Natural killer cell (primary cell): ENCODE measurements around the gene DIO3. TPM values are rescaled to one million over a fixed set of nuclear protein-coding genes. Genes with fewer than 3 reads are reported as not detected.

ENCODE experiments used
- ATAC-seq, 3 donors: fragments of 150-1000 bp in 2 of 3; fragments of 200-7000 bp in 1 of 3; cut with Tn5 transposase; 1 replicate in 1 of 3; 2 replicates in 2 of 3; pipeline ENCODE4 v1.10.0; 2021; ENCODE audit warnings: mild to moderate bottlenecking in 2 of 3, moderate library complexity in 2 of 3
- DNase-seq, 2 donors: peaks; one replicate each; pipeline versions ENCODE4 v3.0.0 to v3.0.0-alpha.2; 2013 to 2021; ENCODE audit warnings: mixed read lengths in 1 of 2
- H3K27ac ChIP-seq: one replicate; pipeline ENCODE4 v1.5.1; 2013; ENCODE audit warnings: mild to moderate bottlenecking, low read length
- H3K27me3 ChIP-seq: one replicate; pipeline ENCODE4 v1.6.1; 2013; ENCODE audit warnings: low read length; ENCODE audit not compliant: control insufficient read depth, insufficient read depth
- H3K36me3 ChIP-seq: one replicate; pipeline ENCODE4 v1.6.1; 2013; ENCODE audit warnings: low read length; ENCODE audit not compliant: control insufficient read depth, insufficient read depth
- H3K4me1 ChIP-seq: one replicate; pipeline ENCODE4 v1.6.1; 2013; ENCODE audit warnings: low read length; ENCODE audit not compliant: control insufficient read depth, insufficient read depth
- H3K4me3 ChIP-seq: one replicate; pipeline ENCODE4 v1.5.1; 2013; ENCODE audit warnings: low read length
- H3K9me3 ChIP-seq: one replicate; pipeline ENCODE4 v1.6.1; 2013; ENCODE audit warnings: low read length; ENCODE audit not compliant: control insufficient read depth, insufficient read depth
- H3K27ac Mint-ChIP-seq, 2 donors: one replicate each; pipeline ENCODE4 v1.8.0; 2022; ENCODE audit warnings: mild to moderate bottlenecking in 2 of 2, mixed read lengths in 2 of 2, moderate library complexity in 1 of 2
- H3K27me3 Mint-ChIP-seq, 2 donors: one replicate each; pipeline ENCODE4 v1.8.0; 2022; ENCODE audit warnings: low read depth in 2 of 2, mixed read lengths in 2 of 2
- H3K36me3 Mint-ChIP-seq: one replicate; pipeline ENCODE4 v1.8.0; 2022; ENCODE audit warnings: mixed read lengths
- H3K4me1 Mint-ChIP-seq, 2 donors: one replicate each; pipeline ENCODE4 v1.8.0; 2022; ENCODE audit warnings: mixed read lengths in 2 of 2
- H3K4me3 Mint-ChIP-seq: one replicate; pipeline ENCODE4 v1.8.0; 2022; ENCODE audit warnings: mild to moderate bottlenecking, moderate library complexity, mixed read lengths
- H3K9me3 Mint-ChIP-seq, 2 donors: one replicate each; pipeline ENCODE4 v1.8.0; 2022; ENCODE audit warnings: mixed read lengths in 2 of 2
- CTCF ChIP-seq: fragments of 200-600 bp; IDR thresholded peaks from one replicate; pipeline ENCODE4 v1.8.0; 2022; ENCODE audit warnings: antibody characterized with exemption
- WGBS: methylation state at CpG from one replicate; pipeline ENCODE4 v1.1.7; 2013; ENCODE audit warnings: missing lambda C conversion rate; ENCODE audit not compliant: insufficient coverage; 5-methylcytosine and 5-hydroxymethylcytosine counted together
- intact Hi-C: fragments of 100-400 bp; cut with micrococcal nuclease; formaldehyde crosslinking; loops from one replicate; pipeline ENCODE4 v1.14.2; 2022
- total RNA-seq, 4 donors: library from RNA; stranded (reverse); fragments of 120-200 nt in 1 of 4; gene quantifications; one replicate each; pipeline versions ENCODE4 v1.2.3 to v1.2.4, GENCODE V29; 2013 to 2022

The DIO3 gene
- total RNA-seq, 3 donors from 2014 or later (not counting 1 experiment from before 2014, with no cell fraction given), result not detected

- H3K36me3 Mint-ChIP-seq, result no peaks in the 10 kb centered on the region
- H3K9me3 Mint-ChIP-seq, result no peaks in the 10 kb centered on the region
- Histone ChIP-seq H3K4me3 (no peak overlapping the region), H3K4me1 (no peaks in the 10 kb centered on the region), H3K36me3 (no peaks in the 10 kb centered on the region), H3K9me3 (no peaks in the 10 kb centered on the region), H3K27ac (no peak overlapping the region), H3K27me3 (no peaks in the 10 kb centered on the region)
- WGBS, result 87% methylated on average over 10 of the region's 10 CpGs
- H3K27ac Mint-ChIP-seq, result no peak overlapping the region
- H3K4me1 Mint-ChIP-seq, result no peaks in the 10 kb centered on the region
- no peak overlapping the region for H3K4me3 Mint-ChIP-seq
- peaks cover 23 to 33% of the 10 kb centered on the region in 2 donors for H3K27me3 Mint-ChIP-seq
- ATAC-seq, result no peak
- TF ChIP-seq CTCF, result no peak
- intact Hi-C loops, result no loop called here
- no peak for DNase-seq
These were observed 14.1 kb upstream of the DIO3 start for GRCh38 chr14:101547107-101547738.

GRCh38 chr14:101547961-101548669 lies 13.2 kb upstream of the DIO3 start:
- ATAC-seq (no peak), DNase-seq (no peak)
- TF ChIP-seq CTCF, result no peak
- no peaks in the 10 kb centered on the region for H3K4me1 Mint-ChIP-seq
- H3K9me3 Mint-ChIP-seq, result no peaks in the 10 kb centered on the region
- no peak overlapping the region for H3K27ac Mint-ChIP-seq
- Histone ChIP-seq H3K4me3 (no peak overlapping the region), H3K4me1 (no peaks in the 10 kb centered on the region), H3K27ac (no peak overlapping the region), H3K9me3 (no peaks in the 10 kb centered on the region), H3K27me3 (no peaks in the 10 kb centered on the region), H3K36me3 (no peaks in the 10 kb centered on the region)
- H3K36me3 Mint-ChIP-seq, result no peaks in the 10 kb centered on the region
- WGBS, result 70% methylated on average over 15 of the region's 16 CpGs
- peaks cover 20 to 36% of the 10 kb centered on the region in 2 donors for H3K27me3 Mint-ChIP-seq
- H3K4me3 Mint-ChIP-seq, result no peak overlapping the region
- intact Hi-C loops, result no loop called here

GRCh38 chr14:101548710-101549109 lies 12.6 kb upstream of the DIO3 start:
- Mint-ChIP-seq H3K4me1 (no peaks in the 10 kb centered on the region), H3K9me3 (no peaks in the 10 kb centered on the region), H3K36me3 (no peaks in the 10 kb centered on the region), H3K4me3 (no peak overlapping the region), H3K27ac (no peak overlapping the region), H3K27me3 (peaks cover 20 to 39% of the 10 kb centered on the region in 2 donors)
- Histone ChIP-seq H3K27me3 (no peaks in the 10 kb centered on the region), H3K4me1 (no peaks in the 10 kb centered on the region), H3K9me3 (no peaks in the 10 kb centered on the region), H3K36me3 (no peaks in the 10 kb centered on the region), H3K27ac (no peak overlapping the region), H3K4me3 (no peak overlapping the region)
- intact Hi-C loops, result no loop called here
- no peak for DNase-seq
- 83% methylated on average over 5 of the region's 5 CpGs for WGBS
- ATAC-seq, result no peak
- TF ChIP-seq CTCF, result no peak
